Measurements from ENCODE around the gene KIF17.

KIF17 gene

DNA sequence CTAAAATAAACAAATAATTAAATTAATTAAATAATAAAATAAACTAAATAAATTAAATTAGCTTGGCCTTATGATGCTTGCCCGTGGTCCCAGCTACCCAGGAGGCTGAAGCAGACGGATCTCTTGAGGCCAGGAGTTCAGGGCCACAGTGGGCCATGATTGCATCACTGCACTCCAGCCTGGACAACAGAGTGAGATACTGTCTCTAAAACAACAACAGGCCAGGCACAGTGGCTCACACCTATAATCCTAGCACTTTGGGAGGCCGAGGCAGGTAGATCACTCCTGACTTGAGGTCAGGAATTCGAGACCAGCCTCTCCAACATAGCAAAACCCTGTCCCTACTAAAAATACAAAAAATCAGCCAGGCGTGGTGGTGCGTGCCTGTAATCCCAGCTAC is 96.8 kb downstream of the KIF17 start:
- DNase-seq: no peak

DNA sequence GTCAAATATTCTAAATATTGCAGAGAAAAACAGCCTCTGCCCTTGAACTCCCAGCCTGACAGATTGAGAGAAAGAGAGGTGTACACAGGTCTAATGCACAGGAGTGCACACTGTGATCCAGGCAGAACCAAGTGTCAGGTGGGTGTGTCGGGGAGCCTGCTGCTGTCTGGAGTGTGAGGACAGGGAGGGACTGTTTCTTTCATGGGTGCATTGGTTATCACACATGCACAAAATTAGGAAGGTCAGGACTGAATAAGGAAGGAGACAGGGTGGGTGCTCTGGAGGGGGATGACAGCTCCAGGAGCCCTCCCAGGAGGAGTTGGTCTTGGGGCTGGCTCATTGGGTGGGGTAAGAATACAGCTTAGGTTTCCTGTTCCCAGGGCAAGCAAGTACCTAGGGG is 97.8 kb downstream of the KIF17 start:
- DNase-seq: no peak

GRCh38 chr1:20618550-20618949 is 99.3 kb downstream of the KIF17 start:
- no peak for DNase-seq

DNA sequence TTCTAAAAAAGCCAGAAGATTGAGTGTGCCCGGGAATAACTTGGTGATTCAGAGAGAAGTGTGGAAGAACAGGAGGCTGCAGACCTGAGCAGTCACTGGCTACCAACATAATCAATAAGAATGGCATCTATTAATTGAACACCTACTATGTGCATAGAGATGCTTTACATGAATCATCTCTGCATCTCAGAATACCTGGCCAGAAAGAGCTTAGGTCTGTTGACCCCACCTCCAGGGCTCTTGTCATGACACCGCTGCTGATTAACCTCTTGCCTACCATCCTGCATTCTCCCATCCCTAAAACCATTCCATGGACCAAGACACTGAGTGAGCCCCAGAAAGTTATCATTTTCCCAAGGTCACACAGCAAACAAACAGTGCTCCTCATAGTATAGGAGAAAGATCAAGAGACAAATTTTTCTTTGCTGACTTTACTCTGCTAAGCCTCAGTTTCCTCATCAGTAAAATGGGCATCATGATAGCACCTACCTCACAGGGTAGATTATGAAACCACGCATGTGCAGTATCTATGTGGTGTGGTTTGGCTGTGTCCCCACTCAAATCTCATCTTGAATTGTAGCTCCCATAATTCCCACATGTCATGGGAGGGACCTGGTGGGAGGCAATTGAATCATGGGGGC is 100.8 kb downstream of the KIF17 start:
- no peak for DNase-seq

- no peak for DNase-seq
Measured at GRCh38 chr1:20615946-20616846, 101.6 kb downstream of the KIF17 start.

DNA sequence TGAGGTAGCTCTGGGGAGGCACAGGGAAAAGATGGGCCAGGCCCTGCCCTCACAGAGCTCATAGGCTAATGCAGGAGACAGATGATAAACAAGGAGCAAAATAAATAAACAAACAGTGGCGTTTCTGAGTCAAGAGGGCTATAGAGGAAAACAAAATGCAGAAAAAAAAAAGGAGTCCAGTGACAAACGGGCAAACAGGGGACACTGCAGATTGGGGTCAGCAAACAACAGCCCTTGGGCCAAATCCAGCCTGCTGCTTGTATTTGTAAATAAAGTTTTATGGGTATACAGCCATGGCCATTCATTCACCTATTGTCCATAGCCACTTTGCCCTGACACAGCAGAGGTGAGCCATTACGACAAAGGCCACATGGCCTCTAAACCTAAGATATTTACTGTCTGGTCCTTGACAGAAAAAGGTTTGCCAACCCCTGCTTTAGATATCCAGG is 103.7 kb downstream of the KIF17 start:
- no peak for DNase-seq
